ENCODE measurements around the gene KLF7.

- TF ChIP-seq CTCF (IDR thresholded peaks at IDR 0.05; ENCODE audit: low read depth, low read length, missing input control) (no peak), ZBTB33 (IDR thresholded peaks at IDR 0.05) (peak; percentile 60), MAX (IDR thresholded peaks at IDR 0.05) (peak; percentile 53), YY1 (IDR thresholded peaks at IDR 0.05) (peak; percentile 64), JUND (IDR thresholded peaks at IDR 0.05) (peak in 1 of 2 donors; percentile 55), EGR1 (IDR thresholded peaks at IDR 0.05; ENCODE audit: low read depth in 2 of 2) (peak in 1 of 2 donors; percentile 27), TAF1 (conservative IDR thresholded peaks at IDR 0.05) (no peak)
Measured at GRCh38 chr2:207156451-207157161, 9.1 kb downstream of the KLF7 start.

Measured in liver (tissue), 3 donors.